Measurements from ENCODE around the gene METTL13.

- TF ChIP-seq CTCF (IDR thresholded peaks at IDR 0.05) (no peak), POLR2A (IDR thresholded peaks at IDR 0.05) (no peak)
Observed at GRCh38 chr1:171739656-171740055, 41.8 kb upstream of the METTL13 start.

Measured in body of pancreas (tissue), 4 donors.